Prostate gland (tissue), 2 donors: Measurements from ENCODE around the gene OR52E6. TPM values are rescaled to one million over a fixed set of nuclear protein-coding genes. Genes with fewer than 3 reads are reported as not detected.

ENCODE experiments used
- DNase-seq: peaks from one replicate; pipeline ENCODE4 v3.0.0-alpha.2; 2019; ENCODE audit warnings: low spot score
- H3K27ac ChIP-seq, 2 donors: fragments of 200-600 bp; sonication (generic); 2 replicates each; pipeline ENCODE4 v1.5.1; 2017 to 2019
- H3K27me3 ChIP-seq: fragments of 200-600 bp; sonication (generic); replicated peaks from 2 replicates; pipeline ENCODE4 v1.5.1; 2019; ENCODE audit not compliant: insufficient read depth
- H3K36me3 ChIP-seq, 2 donors: fragments of 200-600 bp; sonication (generic); 1 replicate in 1 of 2; 2 replicates in 1 of 2; pipeline versions ENCODE4 v1.5.1 to v1.8.1; 2017 to 2019
- H3K4me1 ChIP-seq: fragments of 200-600 bp; sonication (generic); replicated peaks from 2 replicates; pipeline ENCODE4 v1.5.1; 2019
- H3K4me3 ChIP-seq, 2 donors: fragments of 200-600 bp; sonication (generic); 2 replicates each; pipeline ENCODE4 v1.5.1; 2017 to 2019
- H3K9me3 ChIP-seq: fragments of 200-600 bp; sonication (generic); 2 replicates; pipeline ENCODE4 v1.5.1; 2017
- POLR2A ChIP-seq: fragments of 450-650 bp; IDR thresholded peaks from one replicate; pipeline ENCODE4 v1.6.1; 2016; ENCODE audit warnings: antibody characterized with exemption, mild to moderate bottlenecking
- POLR2AphosphoS5 ChIP-seq: sonication (generic); formaldehyde crosslinking; IDR thresholded peaks from one replicate; pipeline ENCODE4 v1.6.1; 2017; ENCODE audit warnings: antibody characterized with exemption
- WGBS: methylation state at CpG from one replicate; pipeline ENCODE4 v1.1.5; 2018; 5-methylcytosine and 5-hydroxymethylcytosine counted together
- intact Hi-C: fragments of 100-400 bp; cut with DNase I; formaldehyde crosslinking; loops from one replicate; pipeline ENCODE4 v1.14.2; 2022
- total RNA-seq, 2 donors: library from RNA; depleted of rRNA; stranded (reverse); fragments of >200 nt; gene quantifications; one replicate each; pipeline ENCODE4 v1.1.0, GENCODE V29; 2016
- TF ChIP-seq, protein P1 (sequence below), 4 experiments: fragments of 200-600 bp in 2 of 4; fragments of 450-650 bp in 2 of 4; sonication (generic) in 2 of 4; IDR thresholded peaks; 1 replicate in 3 of 4; 2 replicates in 1 of 4; pipeline ENCODE4 v1.5.1; 2016 to 2019; ENCODE audit warnings: antibody characterized with exemption in 4 of 4, mild to moderate bottlenecking in 2 of 4, moderate library complexity in 2 of 4

OR52E6 gene
- total RNA-seq, 2 donors from 2014 or later, result not detected

DNA sequence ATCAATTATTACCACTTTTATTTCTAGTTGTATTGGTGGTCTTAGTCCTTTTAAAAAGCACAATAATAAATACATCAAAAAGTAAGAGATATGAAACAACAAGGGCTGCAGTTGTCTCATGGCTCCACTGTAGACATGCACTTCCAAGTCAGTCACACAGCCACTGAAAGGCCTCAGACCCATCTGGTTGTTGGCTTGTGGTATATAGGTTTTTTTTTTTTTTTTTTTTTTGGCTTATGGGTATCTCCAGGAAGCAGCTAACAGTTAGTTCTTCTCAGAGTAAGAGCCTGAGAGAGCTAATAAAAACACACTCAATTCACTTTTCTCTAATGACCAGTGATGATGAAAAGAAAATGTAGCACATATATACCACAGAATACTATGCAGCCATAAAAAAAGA is 6.0 kb upstream of the OR52E6 start:
- H3K4me1 ChIP-seq, result no peaks in the 10 kb centered on the region
- intact Hi-C loops, result no loop called here

DNA sequence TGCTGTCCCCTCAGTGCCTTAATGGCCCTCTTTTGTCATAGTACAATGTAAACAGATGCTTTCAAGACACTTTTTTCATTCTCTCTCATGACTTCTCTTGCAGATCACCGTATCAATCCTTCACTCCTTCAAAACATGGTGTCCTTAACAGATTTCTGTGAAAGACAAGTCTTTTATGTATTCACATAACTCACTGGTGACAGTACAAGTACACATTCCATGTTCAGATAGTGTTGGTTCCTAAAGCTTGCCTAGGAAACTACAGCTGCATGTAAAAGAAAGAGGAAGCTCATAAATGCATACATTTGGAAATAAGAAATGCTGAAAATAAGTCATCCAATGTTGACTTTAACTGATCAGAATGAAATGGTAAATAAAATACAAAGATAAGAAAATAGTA is 5.0 kb upstream of the OR52E6 start:
- H3K36me3 ChIP-seq, result no peaks in the 10 kb centered on the region
- H3K4me3 ChIP-seq, result no peak overlapping the region
- H3K4me1 ChIP-seq, result no peaks in the 10 kb centered on the region
- 29% methylated on average over 1 of the region's 1 CpG for WGBS
- TF ChIP-seq POLR2A (no peak), POLR2AphosphoS5 (no peak)
- TF ChIP-seq, protein P1, sequence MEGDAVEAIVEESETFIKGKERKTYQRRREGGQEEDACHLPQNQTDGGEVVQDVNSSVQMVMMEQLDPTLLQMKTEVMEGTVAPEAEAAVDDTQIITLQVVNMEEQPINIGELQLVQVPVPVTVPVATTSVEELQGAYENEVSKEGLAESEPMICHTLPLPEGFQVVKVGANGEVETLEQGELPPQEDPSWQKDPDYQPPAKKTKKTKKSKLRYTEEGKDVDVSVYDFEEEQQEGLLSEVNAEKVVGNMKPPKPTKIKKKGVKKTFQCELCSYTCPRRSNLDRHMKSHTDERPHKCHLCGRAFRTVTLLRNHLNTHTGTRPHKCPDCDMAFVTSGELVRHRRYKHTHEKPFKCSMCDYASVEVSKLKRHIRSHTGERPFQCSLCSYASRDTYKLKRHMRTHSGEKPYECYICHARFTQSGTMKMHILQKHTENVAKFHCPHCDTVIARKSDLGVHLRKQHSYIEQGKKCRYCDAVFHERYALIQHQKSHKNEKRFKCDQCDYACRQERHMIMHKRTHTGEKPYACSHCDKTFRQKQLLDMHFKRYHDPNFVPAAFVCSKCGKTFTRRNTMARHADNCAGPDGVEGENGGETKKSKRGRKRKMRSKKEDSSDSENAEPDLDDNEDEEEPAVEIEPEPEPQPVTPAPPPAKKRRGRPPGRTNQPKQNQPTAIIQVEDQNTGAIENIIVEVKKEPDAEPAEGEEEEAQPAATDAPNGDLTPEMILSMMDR (IDR thresholded peaks at IDR 0.05), result no peak
- H3K27me3 ChIP-seq, result no peaks in the 10 kb centered on the region
- no peak for DNase-seq
- H3K9me3 ChIP-seq, result no peaks in the 10 kb centered on the region
- intact Hi-C loops, result no loop called here
- H3K27ac ChIP-seq, result no peak overlapping the region

More for the DNA sequence above, 6.0 kb upstream of the OR52E6 start:
- H3K27ac ChIP-seq, result no peak overlapping the region
- no peaks in the 10 kb centered on the region for H3K9me3 ChIP-seq
- TF ChIP-seq POLR2AphosphoS5 (no peak), POLR2A (no peak)
- TF ChIP-seq, protein P1 (IDR thresholded peaks at IDR 0.05), result no peak
- H3K4me3 ChIP-seq, result no peak overlapping the region
- no peak for DNase-seq
- H3K27me3 ChIP-seq, result no peaks in the 10 kb centered on the region
- no peaks in the 10 kb centered on the region for H3K36me3 ChIP-seq

DNA sequence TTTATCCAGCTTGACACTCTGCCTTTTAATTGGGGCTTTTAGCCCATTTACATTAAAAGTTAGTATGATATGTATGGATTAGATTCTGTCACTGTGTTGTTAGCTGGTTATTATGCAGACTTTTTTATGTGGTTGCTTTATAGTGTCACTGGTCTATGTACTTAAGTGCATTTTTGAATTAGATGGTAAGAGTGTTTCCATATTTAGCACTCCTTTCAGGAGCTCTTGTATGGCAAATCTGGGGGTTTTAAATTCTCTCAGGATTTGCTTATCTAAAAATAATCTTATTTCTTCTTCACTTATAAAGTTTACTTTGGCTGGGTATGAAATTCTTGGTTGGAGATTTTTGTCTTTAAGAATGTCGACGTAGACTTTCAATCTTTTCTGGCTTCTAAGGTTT is 4.0 kb downstream of the OR52E6 start:
- no peak for DNase-seq
- no peaks in the 10 kb centered on the region for H3K9me3 ChIP-seq
- H3K4me3 ChIP-seq, result no peak overlapping the region

DNA sequence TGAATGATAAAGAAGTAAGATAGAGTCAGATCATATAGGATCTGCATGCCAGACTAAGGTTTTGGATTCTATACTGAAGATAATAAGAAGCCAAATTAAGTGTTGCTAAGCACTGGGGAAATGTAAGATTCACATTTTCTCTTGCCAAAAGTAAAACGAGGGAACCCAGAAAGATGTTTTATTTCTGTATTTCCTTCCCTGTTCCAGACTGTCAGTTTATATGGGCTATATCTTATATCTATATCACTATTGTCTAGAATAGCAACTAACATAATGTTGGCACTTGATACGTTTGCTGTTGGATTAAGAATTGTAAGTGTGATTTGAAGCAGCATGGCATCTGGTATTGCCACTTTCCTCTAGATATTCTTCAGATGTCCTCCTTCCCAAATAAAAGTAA is 8.3 kb downstream of the OR52E6 start:
- H3K9me3 ChIP-seq, result no peaks in the 10 kb centered on the region
- no peak overlapping the region for H3K27ac ChIP-seq
- H3K36me3 ChIP-seq, result no peaks in the 10 kb centered on the region
- no peak overlapping the region for H3K4me3 ChIP-seq
- WGBS, result 37% methylated on average over 2 of the region's 2 CpGs
- H3K4me1 ChIP-seq, result no peaks in the 10 kb centered on the region
- H3K27me3 ChIP-seq, result no peaks in the 10 kb centered on the region
- TF ChIP-seq POLR2AphosphoS5 (no peak), POLR2A (no peak)
- TF ChIP-seq, protein P1 (IDR thresholded peaks at IDR 0.05), result no peak
- intact Hi-C loops, result no loop called here
- DNase-seq, result no peak

More for the DNA sequence above, 4.0 kb downstream of the OR52E6 start:
- no peaks in the 10 kb centered on the region for H3K27me3 ChIP-seq
- TF ChIP-seq POLR2AphosphoS5 (no peak), POLR2A (no peak)
- TF ChIP-seq, protein P1 (IDR thresholded peaks at IDR 0.05), result no peak
- intact Hi-C loops, result no loop called here
- H3K4me1 ChIP-seq, result no peaks in the 10 kb centered on the region
- H3K36me3 ChIP-seq, result no peaks in the 10 kb centered on the region
- no peak overlapping the region for H3K27ac ChIP-seq
- WGBS, result 89% methylated on average over 2 of the region's 2 CpGs

DNA sequence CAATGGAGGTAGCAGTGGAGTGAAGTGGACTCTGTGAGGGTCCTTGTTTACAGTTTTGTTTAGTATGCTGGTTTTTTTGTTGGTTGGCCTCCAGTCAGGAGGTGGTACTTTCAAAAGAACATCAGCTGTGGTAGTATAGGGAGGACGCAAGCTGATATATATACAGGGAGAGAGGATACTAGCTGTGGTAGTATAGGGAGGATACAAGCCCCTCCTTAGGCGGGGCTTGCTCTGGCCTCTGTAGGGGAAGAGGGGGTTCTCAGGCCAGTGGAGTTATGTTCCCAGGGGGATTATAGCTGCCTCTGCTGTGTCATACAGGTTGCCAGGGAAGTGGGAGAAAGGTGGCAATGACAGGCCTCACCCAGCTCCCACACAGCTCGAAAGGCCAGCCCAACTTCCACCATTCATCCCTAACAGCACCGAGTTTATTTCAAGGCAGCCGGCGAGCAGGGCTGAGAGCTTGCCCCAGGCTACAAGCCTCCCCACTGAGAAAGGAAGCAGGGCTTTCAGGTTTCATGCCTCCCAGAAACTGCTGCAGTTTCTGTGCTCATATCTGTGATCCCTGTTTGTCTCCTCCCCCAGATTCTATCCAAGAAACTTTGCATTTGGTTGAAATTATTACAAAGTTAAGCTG is 10.4 kb downstream of the OR52E6 start:
- H3K4me1 ChIP-seq, result no peaks in the 10 kb centered on the region
- H3K9me3 ChIP-seq, result no peaks in the 10 kb centered on the region
- TF ChIP-seq POLR2AphosphoS5 (no peak), POLR2A (no peak)
- TF ChIP-seq, protein P1 (IDR thresholded peaks at IDR 0.05), result no peak
- H3K27me3 ChIP-seq, result no peaks in the 10 kb centered on the region
- no peak overlapping the region for H3K27ac ChIP-seq
- intact Hi-C loops, result no loop called here
- no peak for DNase-seq
- H3K36me3 ChIP-seq, result no peaks in the 10 kb centered on the region
- no peak overlapping the region for H3K4me3 ChIP-seq
- WGBS, result 77% methylated on average over 6 of the region's 6 CpGs
